MM.1S (cell line): ENCODE data around the gene TSHZ1.

Experiments used
- DNase-seq: peaks from one replicate; pipeline ENCODE4 v3.0.0-alpha.2; 2015
- H2AFZ ChIP-seq: fragments of 300-600 bp; sonication (generic); 2 replicates; pipeline ENCODE4 v1.6.0; 2016; ENCODE audit warnings: antibody characterized with exemption, low read length
- H3F3A ChIP-seq: fragments of 300-600 bp; sonication (generic); 2 replicates; pipeline ENCODE4 v1.6.1; 2016; ENCODE audit warnings: mild to moderate bottlenecking, antibody characterized with exemption, low read length, moderate library complexity, mixed read lengths; ENCODE audit not compliant: insufficient read depth
- H3K27ac ChIP-seq: fragments of 300-600 bp; sonication (generic); 2 replicates; pipeline ENCODE4 v1.5.1; 2016; ENCODE audit warnings: mild to moderate bottlenecking, low read length
- H3K27me3 ChIP-seq: fragments of 300-600 bp; sonication (generic); replicated peaks from 2 replicates; pipeline ENCODE4 v1.6.0; 2016; ENCODE audit warnings: low read length; ENCODE audit not compliant: insufficient read depth
- H3K36me3 ChIP-seq: fragments of 300-600 bp; sonication (generic); replicated peaks from 2 replicates; pipeline ENCODE4 v1.6.1; 2016; ENCODE audit warnings: mild to moderate bottlenecking, low read length, mixed read lengths; ENCODE audit not compliant: insufficient read depth
- H3K4me1 ChIP-seq: fragments of 300-600 bp; sonication (generic); 2 replicates; pipeline ENCODE4 v1.6.1; 2016; ENCODE audit warnings: low read length, mixed read lengths
- H3K4me2 ChIP-seq: fragments of 300-600 bp; sonication (generic); 2 replicates; pipeline ENCODE4 v1.6.0; 2016; ENCODE audit warnings: low read depth, low read length
- H3K4me3 ChIP-seq: fragments of 300-600 bp; sonication (generic); 2 replicates; pipeline ENCODE4 v1.5.1; 2016; ENCODE audit warnings: low read length, mixed read lengths
- H3K79me2 ChIP-seq: fragments of 300-600 bp; sonication (generic); 2 replicates; pipeline ENCODE4 v1.6.1; 2016; ENCODE audit warnings: mixed run types, low read length, mixed read lengths
- H3K9ac ChIP-seq: fragments of 300-600 bp; sonication (generic); 2 replicates; pipeline ENCODE4 v1.6.1; 2016; ENCODE audit warnings: low read length, mixed read lengths
- H3K9me2 ChIP-seq: fragments of 300-600 bp; sonication (generic); replicated peaks from 2 replicates; pipeline ENCODE4 v1.6.1; 2016; ENCODE audit warnings: mild to moderate bottlenecking, low read length, mixed read lengths; ENCODE audit not compliant: insufficient read depth
- H3K9me3 ChIP-seq: fragments of 300-600 bp; sonication (generic); replicated peaks from 2 replicates; pipeline ENCODE4 v1.6.1; 2016; ENCODE audit warnings: mild to moderate bottlenecking, low read length, mixed read lengths; ENCODE audit not compliant: insufficient read depth
- H4K20me1 ChIP-seq: fragments of 300-600 bp; sonication (generic); 2 replicates; pipeline ENCODE4 v1.6.1; 2016; ENCODE audit warnings: mild to moderate bottlenecking, low read length, moderate library complexity, mixed read lengths; ENCODE audit not compliant: insufficient read depth
- CTCF ChIP-seq: fragments of 300-600 bp; sonication (generic); IDR thresholded peaks from 2 replicates; pipeline ENCODE4 v1.5.1; 2016; ENCODE audit warnings: antibody characterized with exemption, low read length, mixed read lengths
- EZH2 ChIP-seq: fragments of 300-600 bp; sonication (generic); optimal IDR thresholded peaks from 2 replicates; pipeline ENCODE3; 2017; ENCODE audit warnings: low read depth, mild to moderate bottlenecking, antibody characterized with exemption, low read length, mixed read lengths
- EZH2phosphoT487 ChIP-seq: fragments of 300-600 bp; sonication (generic); IDR thresholded peaks from 2 replicates; pipeline ENCODE4 v1.6.1; 2018; ENCODE audit warnings: antibody characterized with exemption, low read length

TSHZ1 gene

GRCh38 chr18:75173125-75173432 is 37.5 kb upstream of the TSHZ1 start:
- Histone ChIP-seq H3K4me3 (no peak overlapping the region), H3K9me2 (no peaks in the 10 kb centered on the region), H3K27ac (no peak overlapping the region), H3K4me1 (0 out of 2 replicates have a peak, but pooled peaks cover 4% of the 10 kb centered on the region), H3K79me2 (no peaks in the 10 kb centered on the region), H3K4me2 (no peak overlapping the region), H3K27me3 (no peaks in the 10 kb centered on the region), H3F3A (no peaks in the 10 kb centered on the region), H2AFZ (no peak overlapping the region), H3K9ac (no peak overlapping the region), H3K36me3 (no peaks in the 10 kb centered on the region), H4K20me1 (no peaks in the 10 kb centered on the region), H3K9me3 (no peaks in the 10 kb centered on the region)
- DNase-seq = peak; percentile 35
- TF ChIP-seq EZH2 (no peak), EZH2phosphoT487 (no peak), CTCF (0 out of 2 replicates have a peak, but pooled peaks have one; percentile 13)

- TF ChIP-seq EZH2 = no peak
- no peak for TF ChIP-seq EZH2phosphoT487
- no peak for TF ChIP-seq CTCF
- Histone ChIP-seq H3K79me2 (no peaks in the 10 kb centered on the region), H3K9me2 (no peaks in the 10 kb centered on the region), H3F3A (no peaks in the 10 kb centered on the region), H4K20me1 (no peaks in the 10 kb centered on the region), H3K9me3 (no peaks in the 10 kb centered on the region), H3K36me3 (no peaks in the 10 kb centered on the region), H3K27ac (no peak overlapping the region), H2AFZ (no peak overlapping the region), H3K27me3 (no peaks in the 10 kb centered on the region), H3K4me3 (no peak overlapping the region), H3K9ac (no peak overlapping the region), H3K4me1 (0 out of 2 replicates have a peak, but pooled peaks cover 4% of the 10 kb centered on the region), H3K4me2 (no peak overlapping the region)
- DNase-seq = no peak
These were observed 36.9 kb upstream of the TSHZ1 start for GRCh38 chr18:75173738-75174137.

- Histone ChIP-seq H3K9me2 (no peaks in the 10 kb centered on the region), H3K4me2 (no peak overlapping the region), H3K9me3 (no peaks in the 10 kb centered on the region), H3K4me3 (no peak overlapping the region), H3K79me2 (no peaks in the 10 kb centered on the region), H3K4me1 (0 out of 2 replicates have a peak, but pooled peaks cover 4% of the 10 kb centered on the region), H3K36me3 (no peaks in the 10 kb centered on the region), H3K9ac (no peak overlapping the region), H2AFZ (no peak overlapping the region), H3K27me3 (no peaks in the 10 kb centered on the region), H3F3A (no peaks in the 10 kb centered on the region), H3K27ac (no peak overlapping the region), H4K20me1 (no peaks in the 10 kb centered on the region)
- TF ChIP-seq CTCF = no peak
- no peak for TF ChIP-seq EZH2
- TF ChIP-seq EZH2phosphoT487 = no peak
- no peak for DNase-seq
These were observed 33.7 kb upstream of the TSHZ1 start for GRCh38 chr18:75176849-75177248.
